Measurements from ENCODE around the gene RSPO4. TPM values are rescaled to one million over a fixed set of nuclear protein-coding genes. Genes with fewer than 3 reads are reported as not detected.

The RSPO4 gene
- total RNA-seq (2022; extraction: Qiagen RNA extraction; ENCODE audit: low read depth) = not detected in 5 replicates

DNA sequence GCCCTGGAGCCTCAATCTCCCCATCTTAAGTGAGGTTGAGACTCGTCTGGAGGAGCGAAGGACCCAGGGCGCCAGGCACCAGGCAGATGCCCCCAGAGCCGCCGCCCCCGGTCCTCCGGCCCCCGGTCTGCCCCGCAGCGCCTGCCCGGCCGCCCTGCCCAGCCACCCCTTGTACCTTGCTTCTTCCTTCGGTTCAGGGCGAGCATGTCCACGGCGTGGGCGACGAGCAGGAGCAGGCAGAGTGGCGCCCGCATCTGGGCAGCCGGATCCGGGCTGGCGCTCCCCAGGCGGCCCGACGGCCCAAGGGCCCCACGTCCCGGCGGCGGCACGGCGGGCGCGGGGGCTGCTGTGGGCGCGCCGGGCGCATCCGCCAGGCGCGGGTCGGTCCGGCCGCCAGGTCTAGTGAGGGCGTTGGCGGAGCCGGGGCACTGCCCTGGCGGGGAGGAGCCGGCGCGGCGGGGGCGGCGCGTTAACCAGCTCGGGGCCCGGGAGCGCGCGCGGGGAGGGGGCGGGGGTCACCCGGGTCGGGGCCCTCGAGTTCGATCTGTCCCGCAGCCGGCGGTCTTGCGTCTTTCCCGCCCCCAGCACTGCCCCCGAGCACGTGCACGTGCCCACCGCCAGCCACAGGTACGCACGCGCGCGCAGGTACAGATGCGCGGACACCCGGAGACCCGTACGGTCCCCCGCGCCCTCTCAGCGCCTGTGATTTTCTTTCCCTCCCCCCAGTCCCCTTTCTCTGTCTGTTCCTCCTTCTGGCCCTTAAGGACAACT is at the start of gene RSPO4:
TSS of gene RSPO4 (minus strand) at position 401 of the 771 bp plus-strand sequence. CDS start at position 254, 147 bp downstream.

DNA sequence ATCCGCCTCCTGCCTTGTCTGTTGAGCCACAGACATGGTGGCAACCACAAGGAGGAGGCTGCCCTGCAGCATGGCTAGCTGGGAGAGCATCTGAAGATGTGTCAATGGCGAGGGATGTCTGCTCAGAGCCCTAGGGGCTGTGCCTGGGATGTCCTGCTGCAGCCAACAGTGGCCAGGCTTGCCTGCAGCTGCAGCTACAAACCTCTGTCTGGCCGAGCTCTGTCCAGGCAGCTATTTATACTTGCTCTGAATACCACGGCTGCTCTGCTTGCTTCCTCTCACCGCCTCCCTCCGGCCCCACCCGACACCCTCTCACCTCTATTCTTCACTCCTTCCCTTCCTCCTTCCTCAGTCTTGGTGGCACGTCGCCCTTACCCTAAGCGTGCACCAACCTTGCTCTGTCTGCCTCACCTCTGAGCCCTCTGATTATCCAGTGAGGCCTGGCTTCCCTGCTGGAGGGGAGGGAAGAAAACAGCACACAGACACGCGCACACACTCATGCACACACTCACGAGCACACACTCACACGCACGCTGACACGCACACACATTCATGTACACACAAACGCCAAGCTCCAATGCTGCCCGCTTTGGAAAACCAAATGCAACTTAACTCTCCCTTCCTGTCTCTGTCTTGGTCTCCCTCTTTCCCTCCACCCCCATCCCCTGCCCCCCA is 85.8 kb downstream of the RSPO4 start, which contains the start of gene ANGPT4:
TSS of gene ANGPT4 (minus strand) at position 210 of the 675 bp plus-strand sequence. CDS start at position 90, 120 bp downstream.

Other genes starting within 250 kb of the RSPO4 start
- gene SLC52A3, start 233.8 kb downstream of the RSPO4 start, total RNA-seq (2022; extraction: Qiagen RNA extraction; ENCODE audit: low read depth) = 0.34 to 0.78 TPM (median 0.51 TPM) in 5 replicates
- 4.3 to 12.4 TPM (median 11.4 TPM) in 5 replicates for gene FAM110A, start 168.6 kb downstream of the RSPO4 start, total RNA-seq (2022; extraction: Qiagen RNA extraction; ENCODE audit: low read depth)
- gene ANGPT4, start 86.0 kb downstream of the RSPO4 start, total RNA-seq (2022; extraction: Qiagen RNA extraction; ENCODE audit: low read depth) = 0.04 to 0.06 TPM in 2 of 5 replicates, not detected in the others
- gene PSMF1, start 116.3 kb upstream of the RSPO4 start, total RNA-seq (2022; extraction: Qiagen RNA extraction; ENCODE audit: low read depth) = 198 to 224 TPM (median 215 TPM) in 5 replicates
- gene TMEM74B, start 182.7 kb upstream of the RSPO4 start, total RNA-seq (2022; extraction: Qiagen RNA extraction; ENCODE audit: low read depth) = 2.5 to 5.3 TPM (median 3.4 TPM) in 5 replicates
- not detected in 5 replicates for gene C20orf202, start 201.1 kb upstream of the RSPO4 start, total RNA-seq (2022; extraction: Qiagen RNA extraction; ENCODE audit: low read depth)
- gene RAD21L1, start 223.7 kb upstream of the RSPO4 start, total RNA-seq (2022; extraction: Qiagen RNA extraction; ENCODE audit: low read depth) = not detected in 5 replicates

Data from A549 treated with ZK216348 at 1 μM for 4 hours (cell line).